Muscle layer of duodenum (tissue), 2 donors: Measurements from ENCODE around the gene CLTCL1.
"Not testable (repeated sequence)": the region's sequence is repeated elsewhere in the genome, so short reads cannot be mapped to it uniquely, and the experiment has no call there.

Experiments used
- H3K27ac ChIP-seq: one replicate; pipeline ENCODE4 v1.7.0; 2013; ENCODE audit warnings: mild to moderate bottlenecking, low read length
- H3K27me3 ChIP-seq: one replicate; pipeline ENCODE4 v1.7.0; 2013; ENCODE audit warnings: low read depth, mild to moderate bottlenecking, control low read depth, low read length
- H3K36me3 ChIP-seq, 2 donors: one replicate each; pipeline ENCODE4 v1.7.0; 2013; ENCODE audit warnings: low read length in 2 of 2, control low read depth in 1 of 2, mild to moderate bottlenecking in 1 of 2; ENCODE audit not compliant: insufficient read depth in 2 of 2, control insufficient read depth in 1 of 2
- H3K4me1 ChIP-seq, 2 donors: one replicate each; pipeline ENCODE4 v1.7.0; 2013; ENCODE audit warnings: low read length in 2 of 2, mild to moderate bottlenecking in 2 of 2, control low read depth in 1 of 2, moderate library complexity in 1 of 2; ENCODE audit not compliant: insufficient read depth in 2 of 2, control insufficient read depth in 1 of 2
- H3K4me3 ChIP-seq, 2 donors: one replicate each; pipeline ENCODE4 v1.7.0; 2013; ENCODE audit warnings: low read length in 2 of 2, low read depth in 1 of 2, mild to moderate bottlenecking in 1 of 2
- H3K9me3 ChIP-seq, 2 donors: one replicate each; pipeline ENCODE4 v1.7.0; 2013; ENCODE audit warnings: low read length in 2 of 2, control low read depth in 1 of 2, mild to moderate bottlenecking in 1 of 2; ENCODE audit not compliant: control insufficient read depth in 1 of 2
- donor health status: healthy.

Gene CLTCL1

GRCh38 chr22:19172213-19173046 is 119.1 kb downstream of the CLTCL1 start:
- peak overlapping the region; percentile 63 to 76 for H3K4me3 ChIP-seq
- no peaks in the 10 kb centered on the region for H3K9me3 ChIP-seq
- peaks cover 24% of the 10 kb centered on the region for H3K27me3 ChIP-seq
- H3K4me1 ChIP-seq, result peaks cover 10 to 54% of the 10 kb centered on the region in 2 donors
- peak overlapping the region; percentile 78 for H3K27ac ChIP-seq
- H3K36me3 ChIP-seq, result no peaks in the 10 kb centered on the region

DNA sequence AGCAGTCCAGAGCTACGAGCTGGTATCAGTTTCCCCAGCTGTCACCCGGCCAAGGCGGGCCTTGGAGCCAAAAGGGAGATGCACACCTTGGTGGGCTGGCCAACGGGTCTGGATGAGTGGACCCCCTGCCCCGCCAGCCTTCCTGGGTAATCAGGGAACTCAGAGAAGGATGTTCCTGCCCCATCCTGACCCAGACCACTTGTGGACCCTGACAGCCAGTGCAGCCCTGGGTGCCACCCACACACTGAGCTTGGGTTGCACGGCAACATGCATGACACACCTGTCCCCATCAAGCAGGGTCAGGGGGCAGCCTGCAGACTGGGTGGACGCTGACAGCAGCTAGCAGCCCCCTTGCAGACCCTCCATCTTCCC is 121.6 kb downstream of the CLTCL1 start:
- Histone ChIP-seq H3K4me1 (peaks cover 10 to 38% of the 10 kb centered on the region in 2 donors), H3K4me3 (peak overlapping the region in 1 of 2 donors; percentile 22), H3K27me3 (peaks cover 28% of the 10 kb centered on the region), H3K9me3 (no peaks in the 10 kb centered on the region), H3K27ac (no peak overlapping the region), H3K36me3 (no peaks in the 10 kb centered on the region)

DNA sequence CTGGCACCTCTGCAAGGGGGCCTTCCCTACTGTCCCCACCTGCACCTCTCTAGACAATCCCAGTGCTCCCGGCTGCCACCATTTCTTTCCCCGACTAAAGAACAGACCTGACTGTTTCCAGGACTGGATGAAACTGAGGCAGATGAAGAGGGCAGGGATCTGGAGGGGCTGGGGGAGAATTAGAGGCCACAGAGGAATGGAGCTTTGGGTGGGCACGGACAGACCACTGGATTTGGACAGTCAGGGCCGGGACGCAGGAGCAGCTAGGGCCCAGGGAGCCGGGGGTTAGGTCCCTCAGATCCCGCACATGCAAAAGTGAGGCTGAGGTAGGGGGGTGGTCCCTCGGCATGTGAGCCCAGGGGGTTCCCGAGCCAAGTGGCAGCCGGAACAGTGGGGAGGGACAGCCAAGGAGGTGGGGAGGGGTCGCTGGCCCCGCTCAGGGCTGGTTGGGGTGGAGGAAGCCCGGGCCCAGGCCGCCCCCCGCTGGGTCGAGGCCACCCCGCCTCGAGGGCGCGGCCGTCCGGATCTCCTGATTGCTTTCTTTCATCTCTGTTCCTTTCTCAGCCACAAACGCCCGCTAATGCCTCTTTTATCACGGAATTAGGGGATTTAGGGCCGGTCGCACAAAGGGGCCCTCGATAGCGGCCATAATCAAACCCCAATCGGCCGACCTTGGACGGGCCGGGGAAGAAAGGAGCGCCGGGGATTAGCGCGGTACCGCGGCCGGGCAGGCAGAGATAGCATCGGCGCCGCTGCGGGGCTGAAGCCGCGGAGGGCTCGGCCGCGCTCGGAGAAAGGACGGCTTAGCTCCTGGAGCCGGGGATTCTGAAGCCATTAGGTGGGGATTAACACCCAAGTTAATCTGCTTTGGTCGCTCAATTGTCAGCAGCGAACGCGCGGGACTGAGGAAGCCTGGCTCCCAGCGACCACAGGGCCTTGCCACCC is 122.2 kb downstream of the CLTCL1 start:
- Histone ChIP-seq H3K27ac (no peak overlapping the region), H3K4me3 (peak overlapping the region in 1 of 2 donors; percentile 22), H3K4me1 (peaks cover 10 to 32% of the 10 kb centered on the region in 2 donors), H3K27me3 (peaks cover 28% of the 10 kb centered on the region), H3K9me3 (no peaks in the 10 kb centered on the region), H3K36me3 (no peaks in the 10 kb centered on the region)

DNA sequence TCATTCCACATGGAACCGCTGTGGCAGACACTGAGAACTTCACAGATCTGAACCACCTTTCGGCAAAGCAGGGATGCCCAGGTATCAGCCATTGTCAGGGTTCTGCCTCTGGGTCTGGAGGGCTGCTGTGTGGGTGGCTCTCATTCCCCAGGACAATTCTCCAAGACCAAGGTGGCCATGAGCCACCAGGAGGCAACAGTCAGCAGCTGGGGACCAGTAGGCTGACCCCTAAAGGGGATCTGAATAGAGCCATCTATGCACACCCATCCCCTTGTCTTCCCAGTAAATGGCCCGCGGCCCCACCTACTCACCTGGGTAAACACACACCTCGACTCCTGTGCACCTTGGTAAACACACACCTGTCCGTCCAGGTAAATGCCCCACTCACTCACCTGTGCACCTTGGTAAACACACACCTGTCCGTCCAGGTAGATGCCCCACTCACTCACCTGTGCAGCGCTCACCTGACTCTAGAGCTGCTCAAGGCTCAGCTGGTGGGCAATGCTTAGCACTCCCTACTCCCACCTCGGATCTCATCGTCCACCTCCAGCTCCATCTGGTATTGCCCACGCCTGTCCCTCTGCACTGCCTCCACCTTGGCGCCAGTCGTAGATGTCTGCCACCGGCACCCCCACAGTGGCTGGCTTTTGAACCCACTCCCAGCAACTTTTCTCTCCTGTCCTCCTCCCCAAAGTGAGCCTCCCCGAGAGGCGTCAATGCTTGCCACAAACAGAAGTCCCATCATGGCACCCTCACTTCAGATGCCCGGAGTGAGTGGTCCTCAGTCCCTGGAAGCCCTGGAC is 123.2 kb downstream of the CLTCL1 start:
- H3K4me3 ChIP-seq, result no peak overlapping the region
- H3K27ac ChIP-seq, result no peak overlapping the region
- H3K9me3 ChIP-seq, result no peaks in the 10 kb centered on the region
- no peaks in the 10 kb centered on the region for H3K36me3 ChIP-seq
- H3K4me1 ChIP-seq, result peaks cover 10 to 22% of the 10 kb centered on the region in 2 donors
- peaks cover 28% of the 10 kb centered on the region for H3K27me3 ChIP-seq

GRCh38 chr22:19167106-19167869 is 124.2 kb downstream of the CLTCL1 start:
- Histone ChIP-seq H3K27ac (no peak overlapping the region), H3K4me1 (peaks cover 6 to 12% of the 10 kb centered on the region in 2 donors), H3K9me3 (no peaks in the 10 kb centered on the region), H3K4me3 (no peak overlapping the region), H3K27me3 (peaks cover 28% of the 10 kb centered on the region), H3K36me3 (no peaks in the 10 kb centered on the region)

GRCh38 chr22:19166421-19166820 is 125.1 kb downstream of the CLTCL1 start:
- H3K27me3 ChIP-seq, result peaks cover 28% of the 10 kb centered on the region
- no peaks in the 10 kb centered on the region for H3K36me3 ChIP-seq
- H3K27ac ChIP-seq, result no peak overlapping the region
- no peaks in the 10 kb centered on the region for H3K9me3 ChIP-seq
- peaks cover 5 to 8% of the 10 kb centered on the region in 2 donors for H3K4me1 ChIP-seq
- no peak overlapping the region for H3K4me3 ChIP-seq

- Histone ChIP-seq H3K4me3 (no peak overlapping the region), H3K27me3 (peaks cover 24% of the 10 kb centered on the region), H3K4me1 (no peaks in the 10 kb centered on the region), H3K27ac (no peak overlapping the region), H3K36me3 (no peaks in the 10 kb centered on the region), H3K9me3 (no peaks in the 10 kb centered on the region)
These were observed 127.1 kb downstream of the CLTCL1 start for GRCh38 chr22:19164425-19164824.

DNA sequence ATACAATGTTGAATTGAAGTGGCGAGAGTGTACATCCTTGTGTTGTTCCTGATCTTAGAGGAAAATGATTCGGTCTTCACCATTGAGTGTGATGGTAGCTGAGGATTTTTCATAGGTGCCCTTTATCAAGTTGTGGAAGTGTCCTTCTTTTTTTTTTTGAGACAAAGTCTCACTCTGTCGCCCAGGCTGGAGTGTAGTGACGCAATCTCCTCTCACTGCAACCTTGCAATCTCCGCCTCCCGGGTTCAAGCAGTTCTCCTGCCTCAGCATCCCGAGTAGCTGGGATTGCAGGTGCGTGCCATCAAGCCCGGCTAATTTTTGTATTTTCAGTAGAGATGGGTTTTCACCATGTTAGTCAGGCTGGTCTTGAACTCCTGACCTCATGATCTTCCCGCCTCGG is 132.9 kb downstream of the CLTCL1 start:
- not testable (repeated sequence) for H3K27me3 ChIP-seq, H3K36me3 ChIP-seq, H3K4me3 ChIP-seq, H3K4me1 ChIP-seq, H3K27ac ChIP-seq, H3K9me3 ChIP-seq

GRCh38 chr22:19156109-19156508 is 135.4 kb downstream of the CLTCL1 start:
- peaks cover 11% of the 10 kb centered on the region for H3K27me3 ChIP-seq
- H3K27ac ChIP-seq, H3K4me3 ChIP-seq, H3K36me3 ChIP-seq, H3K9me3 ChIP-seq, H3K4me1 ChIP-seq: not testable (repeated sequence)
